GM10266 (cell line): Measurements from ENCODE around the gene DRP2.

Experiments
- DNase-seq: peaks from one replicate; pipeline ENCODE4 v3.0.0; 2012; ENCODE audit errors: extremely low spot score
- TF ChIP-seq, protein P1 (sequence below): IDR thresholded peaks from 2 replicates; pipeline ENCODE4 v1.5.1; 2012; ENCODE audit warnings: mild to moderate bottlenecking, low read depth; ENCODE audit not compliant: control insufficient read depth, insufficient read depth; ENCODE audit errors: missing control alignments

The DRP2 gene

DNA sequence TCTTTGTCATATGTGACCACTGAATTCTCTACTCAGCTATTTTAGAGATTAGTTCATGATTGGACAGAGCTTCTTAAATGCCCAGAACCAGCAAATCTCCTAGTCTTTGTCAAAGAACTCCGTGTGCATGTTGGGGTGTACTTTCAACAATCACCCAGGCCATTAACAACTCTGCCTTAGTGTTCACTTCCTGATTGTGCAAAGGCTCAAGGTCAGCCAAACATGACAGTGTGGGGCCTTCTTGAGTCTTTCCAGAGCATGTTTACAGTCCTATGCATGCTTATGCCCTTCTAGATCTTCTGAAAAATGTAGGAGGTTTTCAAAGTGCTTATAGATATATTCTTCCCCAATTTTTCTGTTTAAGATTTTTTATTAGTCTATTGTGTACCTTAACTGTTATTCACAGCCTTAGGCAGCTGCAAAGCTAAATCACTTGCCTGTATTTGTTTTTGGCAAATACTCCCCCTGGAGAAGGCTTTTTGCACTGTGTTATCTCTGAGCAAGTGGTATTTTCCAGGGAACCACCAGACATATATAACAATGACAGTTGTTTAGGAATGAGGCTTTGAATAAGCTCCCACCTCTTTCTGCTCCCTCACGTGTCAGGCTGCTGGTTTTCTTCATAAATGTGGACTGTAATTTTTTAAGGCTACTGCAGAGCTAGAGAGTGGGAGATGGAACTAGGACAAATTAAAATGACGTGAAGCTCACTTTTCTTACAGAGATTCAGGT, 24.0 kb upstream of the DRP2 start:
- DNase-seq, result no peak
- TF ChIP-seq, protein P1, sequence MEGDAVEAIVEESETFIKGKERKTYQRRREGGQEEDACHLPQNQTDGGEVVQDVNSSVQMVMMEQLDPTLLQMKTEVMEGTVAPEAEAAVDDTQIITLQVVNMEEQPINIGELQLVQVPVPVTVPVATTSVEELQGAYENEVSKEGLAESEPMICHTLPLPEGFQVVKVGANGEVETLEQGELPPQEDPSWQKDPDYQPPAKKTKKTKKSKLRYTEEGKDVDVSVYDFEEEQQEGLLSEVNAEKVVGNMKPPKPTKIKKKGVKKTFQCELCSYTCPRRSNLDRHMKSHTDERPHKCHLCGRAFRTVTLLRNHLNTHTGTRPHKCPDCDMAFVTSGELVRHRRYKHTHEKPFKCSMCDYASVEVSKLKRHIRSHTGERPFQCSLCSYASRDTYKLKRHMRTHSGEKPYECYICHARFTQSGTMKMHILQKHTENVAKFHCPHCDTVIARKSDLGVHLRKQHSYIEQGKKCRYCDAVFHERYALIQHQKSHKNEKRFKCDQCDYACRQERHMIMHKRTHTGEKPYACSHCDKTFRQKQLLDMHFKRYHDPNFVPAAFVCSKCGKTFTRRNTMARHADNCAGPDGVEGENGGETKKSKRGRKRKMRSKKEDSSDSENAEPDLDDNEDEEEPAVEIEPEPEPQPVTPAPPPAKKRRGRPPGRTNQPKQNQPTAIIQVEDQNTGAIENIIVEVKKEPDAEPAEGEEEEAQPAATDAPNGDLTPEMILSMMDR, result no peak

DNA sequence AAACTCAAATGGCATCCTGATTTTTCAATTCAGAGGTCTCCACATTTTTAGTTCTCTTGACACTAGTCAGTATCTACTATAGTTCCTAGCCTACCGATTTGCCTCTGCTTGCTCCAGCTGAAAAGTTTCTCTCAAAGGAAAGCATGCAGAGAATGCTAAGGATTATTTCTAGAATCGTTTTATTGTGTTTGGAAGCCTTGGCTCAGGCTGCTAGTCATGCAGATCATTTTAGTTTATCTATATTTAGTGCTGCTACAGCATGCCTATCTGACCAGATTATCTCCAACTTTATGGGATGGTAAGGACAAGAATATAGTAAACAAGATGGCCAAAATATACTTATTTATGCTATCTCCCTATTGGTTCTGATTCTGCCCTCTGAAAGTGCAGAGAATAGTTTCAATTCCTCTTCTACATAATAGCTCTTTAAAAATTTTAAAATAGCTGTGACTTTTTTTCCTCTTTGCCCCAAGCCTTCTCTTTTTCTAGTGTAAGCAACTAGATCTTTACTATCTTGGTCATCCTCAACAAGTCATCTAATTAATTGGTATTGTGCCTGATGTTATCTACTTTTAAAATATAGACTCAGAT, 15.7 kb upstream of the DRP2 start:
- TF ChIP-seq, protein P1, result no peak
- DNase-seq, result no peak

DNA sequence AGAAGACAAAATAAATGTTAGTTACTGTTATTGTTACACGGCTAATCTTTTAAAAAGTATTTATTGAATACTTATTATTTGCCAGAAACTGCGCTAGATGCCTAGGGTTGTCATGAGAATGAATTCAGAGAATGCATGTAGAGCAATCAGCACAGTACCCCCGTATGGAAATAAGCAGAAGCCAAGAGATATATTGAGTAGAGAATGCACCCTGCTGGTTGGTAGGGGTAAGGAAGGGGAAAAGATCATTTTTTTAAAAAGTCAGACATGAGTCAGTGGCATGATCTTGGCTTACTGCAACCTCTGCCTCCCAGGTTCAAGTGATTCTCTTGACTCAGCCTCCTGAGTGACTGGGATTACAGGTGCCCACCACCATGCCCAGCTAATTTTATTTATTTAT, 13.1 kb upstream of the DRP2 start:
- peak; percentile 12 for DNase-seq
- TF ChIP-seq, protein P1, result peak; percentile 41

DNA sequence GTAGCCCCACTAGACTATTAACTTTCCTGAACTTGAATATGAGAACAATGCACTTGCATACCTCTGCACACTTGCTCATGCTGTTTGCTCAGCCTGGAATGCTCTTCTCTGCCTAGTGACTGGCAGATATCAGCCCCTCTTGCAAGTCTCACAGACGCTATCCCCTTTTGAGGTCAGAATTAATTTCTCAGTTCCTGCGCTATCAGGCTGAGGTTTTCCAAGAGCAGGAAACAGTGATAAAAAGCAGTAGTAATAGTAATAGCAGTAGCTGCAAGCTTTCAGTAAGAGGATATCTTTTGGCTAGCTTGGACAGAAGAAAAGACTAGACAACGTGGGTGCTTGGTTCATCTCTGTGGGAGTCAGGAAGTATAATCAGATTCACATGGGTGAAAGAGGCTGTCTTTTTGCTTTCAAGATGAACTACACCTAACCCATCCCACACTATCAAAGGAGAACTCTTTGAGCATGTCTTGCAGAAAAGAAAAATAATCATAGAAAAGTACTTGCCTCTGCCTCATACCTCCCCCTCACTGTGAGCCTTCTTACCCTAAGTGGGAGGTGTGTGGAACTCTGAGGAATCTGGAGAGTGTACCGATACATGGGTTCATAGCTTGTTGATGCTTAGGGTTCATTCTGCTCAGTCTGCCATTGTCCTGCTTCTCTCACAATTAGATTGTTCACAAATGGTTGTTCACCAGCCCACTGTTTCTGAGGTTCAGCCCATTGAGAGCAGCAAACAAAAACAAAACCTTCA, 11.3 kb upstream of the DRP2 start:
- TF ChIP-seq, protein P1, result no peak

DNA sequence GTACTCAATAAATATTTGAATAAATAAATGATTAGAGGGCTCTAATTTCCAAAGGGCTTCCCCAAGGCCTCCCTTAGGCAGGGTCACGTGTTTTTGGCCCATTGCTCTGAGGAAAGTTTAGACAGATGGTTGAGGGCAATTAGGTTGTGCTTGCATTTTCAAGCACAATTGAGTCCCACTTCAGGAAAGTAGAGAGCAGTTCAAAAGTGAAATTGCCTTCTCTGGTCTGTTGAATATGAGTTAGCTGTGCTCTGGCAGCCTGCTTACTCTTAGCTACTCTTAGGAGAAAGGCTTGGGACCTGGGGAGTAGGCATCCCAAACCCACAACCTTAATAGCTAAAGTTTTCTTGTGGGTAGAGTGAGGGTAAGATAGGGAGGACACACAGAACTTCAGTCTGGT, 9.0 kb upstream of the DRP2 start:
- DNase-seq, result no peak
- TF ChIP-seq, protein P1, result no peak

More for the DNA sequence above, 11.3 kb upstream of the DRP2 start:
- peak; percentile 9 for DNase-seq

DNA sequence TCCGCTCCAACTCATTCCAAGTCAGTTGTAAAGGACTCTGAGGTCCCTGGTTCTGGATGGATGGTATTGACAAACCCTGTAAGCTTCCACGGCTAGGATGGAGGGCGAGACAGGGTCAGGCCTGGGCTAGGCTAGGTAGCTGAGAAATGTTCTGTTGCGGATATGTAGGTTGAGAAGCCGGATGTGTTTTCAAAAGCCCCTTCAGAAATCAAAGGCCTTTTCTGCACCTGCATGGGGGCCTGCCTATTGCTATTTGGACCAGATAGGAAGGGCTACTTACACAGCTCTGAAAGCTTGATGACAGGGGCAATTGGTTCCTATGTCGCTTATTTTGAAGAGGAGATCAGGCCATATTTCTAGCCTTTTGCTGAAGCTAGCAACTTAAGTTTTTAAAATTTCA, 1.9 kb upstream of the DRP2 start:
- DNase-seq, result no peak

More for the DNA sequence above, 1.9 kb upstream of the DRP2 start:
- TF ChIP-seq, protein P1, result no peak
